Tibial nerve (tissue), 4 donors: Measurements from ENCODE around the gene ERICH3. TPM values are rescaled to one million over a fixed set of nuclear protein-coding genes. Genes with fewer than 3 reads are reported as not detected.

ENCODE experiments used
- DNase-seq, 2 donors: peaks; one replicate each; pipeline ENCODE4 v3.0.0-alpha.2; 2019; ENCODE audit warnings: low spot score in 2 of 2
- H3K27ac ChIP-seq, 4 donors: fragments of 200-600 bp; sonication (generic) in 3 of 4; one replicate each; pipeline ENCODE4 v1.5.1; 2017 to 2019; ENCODE audit warnings: mild to moderate bottlenecking in 1 of 4
- H3K27me3 ChIP-seq, 2 donors: fragments of 200-600 bp; sonication (generic) in 1 of 2; one replicate each; pipeline versions ENCODE4 v1.5.1 to v1.6.0; 2017 to 2019
- H3K36me3 ChIP-seq, 3 donors: fragments of 200-600 bp; sonication (generic); one replicate each; pipeline ENCODE4 v1.5.1; 2018 to 2019
- H3K4me1 ChIP-seq, 4 donors: fragments of 200-600 bp; sonication (generic) in 3 of 4; one replicate each; pipeline ENCODE4 v1.5.1; 2017 to 2019
- H3K4me3 ChIP-seq, 4 donors: fragments of 200-600 bp; sonication (generic) in 3 of 4; one replicate each; pipeline ENCODE4 v1.5.1; 2017 to 2019; ENCODE audit warnings: mild to moderate bottlenecking in 1 of 4, moderate library complexity in 1 of 4
- H3K9me3 ChIP-seq, 4 donors: fragments of 200-600 bp; sonication (generic) in 3 of 4; one replicate each; pipeline ENCODE4 v1.5.1; 2017 to 2019
- CTCF ChIP-seq, 5 experiments: fragments of 200-600 bp in 3 of 5; fragments of 450-650 bp in 2 of 5; sonication (generic) in 3 of 5; IDR thresholded peaks; one replicate each; pipeline ENCODE4 v1.5.1; 2016 to 2019; ENCODE audit warnings: antibody characterized with exemption in 5 of 5, mild to moderate bottlenecking in 3 of 5, moderate library complexity in 2 of 5
- EP300 ChIP-seq, 2 donors: sonication (generic); formaldehyde crosslinking; IDR thresholded peaks; one replicate each; pipeline ENCODE4 v1.6.1; 2017; ENCODE audit warnings: antibody characterized with exemption in 2 of 2, mild to moderate bottlenecking in 1 of 2
- POLR2A ChIP-seq, 2 donors: fragments of 450-650 bp; IDR thresholded peaks; one replicate each; pipeline ENCODE4 v1.6.1; 2017; ENCODE audit warnings: antibody characterized with exemption in 2 of 2, mild to moderate bottlenecking in 2 of 2, moderate library complexity in 2 of 2
- WGBS, 2 donors: methylation state at CpG; one replicate each; pipeline ENCODE4 v1.1.5; 2018; 5-methylcytosine and 5-hydroxymethylcytosine counted together
- total RNA-seq, 4 donors: library from RNA; depleted of rRNA; stranded (reverse); fragments of >200 nt; gene quantifications; one replicate each; pipeline ENCODE4 v1.1.0, GENCODE V29; 2016

ERICH3 gene
- total RNA-seq, 4 donors from 2014 or later = 0.20 to 0.30 (median 0.21) TPM

- no peaks in the 10 kb centered on the region for H3K36me3 ChIP-seq
- 74 to 88% methylated on average over 6 of the region's 6 CpGs for WGBS, 2 donors
- TF ChIP-seq POLR2A (IDR thresholded peaks at IDR 0.05) = no peak
- TF ChIP-seq EP300 (IDR thresholded peaks at IDR 0.05) = no peak
- TF ChIP-seq CTCF (IDR thresholded peaks at IDR 0.05) = no peak
- no peak for DNase-seq
- no peak overlapping the region for H3K27ac ChIP-seq
- H3K4me3 ChIP-seq = no peak overlapping the region
- no peaks in the 10 kb centered on the region for H3K4me1 ChIP-seq
- H3K27me3 ChIP-seq = no peaks in the 10 kb centered on the region
- no peaks in the 10 kb centered on the region for H3K9me3 ChIP-seq
These were observed 79.4 kb downstream of the ERICH3 start for GRCh38 chr1:74593887-74594866.

DNA sequence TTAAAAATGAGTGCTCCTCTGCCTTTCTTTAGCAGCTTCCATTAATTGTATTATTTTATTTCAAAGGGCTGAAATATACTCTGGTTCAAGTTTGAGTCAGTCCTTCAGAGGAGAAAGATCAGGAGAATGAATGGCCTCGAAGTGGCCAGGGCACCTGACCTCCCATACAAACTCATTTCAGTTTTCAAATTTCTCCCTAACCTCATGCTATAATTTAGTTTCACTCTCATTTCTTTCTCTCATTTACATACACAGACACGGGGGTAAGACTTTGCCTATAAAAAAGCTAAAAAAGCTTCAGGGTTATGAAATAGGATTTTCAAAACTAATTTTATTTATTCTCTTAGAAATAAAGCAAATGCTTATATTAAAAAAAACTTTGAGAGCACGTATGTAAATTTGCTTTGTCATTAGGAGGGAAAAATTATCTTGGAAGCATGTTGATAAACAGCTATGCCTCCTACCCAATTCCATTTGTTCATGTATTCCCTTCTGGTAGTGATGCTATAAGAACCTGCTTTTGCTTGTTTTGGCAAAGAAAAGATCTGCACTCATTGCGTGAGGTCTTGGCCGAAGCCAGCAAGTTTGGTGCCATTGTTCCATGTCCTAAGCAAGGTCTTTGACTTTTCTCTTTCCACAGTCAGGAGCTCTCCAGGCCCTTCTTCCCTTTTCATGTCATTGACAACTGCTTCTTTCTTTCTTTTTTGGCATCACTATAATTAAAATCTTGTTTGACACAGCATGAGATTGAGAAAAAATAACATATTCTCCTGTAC is 80.8 kb downstream of the ERICH3 start:
- WGBS, 2 donors = 46 to 48% methylated on average over 5 of the region's 5 CpGs
- no peaks in the 10 kb centered on the region for H3K27me3 ChIP-seq

DNA sequence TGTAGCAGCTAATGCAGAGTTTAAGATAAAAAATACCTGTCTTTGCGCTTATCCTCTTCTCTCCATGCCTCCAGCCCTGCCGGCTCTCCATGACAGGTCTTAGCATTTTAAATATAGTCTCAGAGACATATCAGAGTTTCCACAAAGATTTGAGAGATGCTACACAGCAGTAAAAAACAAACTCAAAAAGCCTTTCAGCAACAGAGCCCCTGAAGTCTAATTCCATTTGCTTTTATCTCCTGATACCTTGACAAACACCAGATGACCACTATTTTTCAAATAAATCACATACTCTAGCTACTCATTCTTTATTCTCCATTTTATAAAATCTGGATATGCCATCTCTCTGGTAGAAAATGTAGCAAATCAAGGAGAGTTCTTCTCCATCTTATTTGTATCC is 81.6 kb downstream of the ERICH3 start:
- no peak overlapping the region for H3K4me3 ChIP-seq
- H3K9me3 ChIP-seq = no peaks in the 10 kb centered on the region
- DNase-seq = no peak
- H3K4me1 ChIP-seq = no peaks in the 10 kb centered on the region
- no peak overlapping the region for H3K27ac ChIP-seq
- H3K36me3 ChIP-seq = no peaks in the 10 kb centered on the region
- no peak for TF ChIP-seq CTCF (IDR thresholded peaks at IDR 0.05)
- TF ChIP-seq POLR2A (IDR thresholded peaks at IDR 0.05) = no peak
- TF ChIP-seq EP300 (IDR thresholded peaks at IDR 0.05) = no peak
- 82 to 86% methylated on average over 2 of the region's 2 CpGs for WGBS, 2 donors
- H3K27me3 ChIP-seq = no peaks in the 10 kb centered on the region

More for the DNA sequence above, 80.8 kb downstream of the ERICH3 start:
- DNase-seq = no peak
- Histone ChIP-seq H3K9me3 (no peaks in the 10 kb centered on the region), H3K4me3 (no peak overlapping the region), H3K4me1 (no peaks in the 10 kb centered on the region), H3K27ac (no peak overlapping the region), H3K36me3 (no peaks in the 10 kb centered on the region)
- no peak for TF ChIP-seq POLR2A (IDR thresholded peaks at IDR 0.05)
- TF ChIP-seq CTCF (IDR thresholded peaks at IDR 0.05) = no peak
- no peak for TF ChIP-seq EP300 (IDR thresholded peaks at IDR 0.05)

DNA sequence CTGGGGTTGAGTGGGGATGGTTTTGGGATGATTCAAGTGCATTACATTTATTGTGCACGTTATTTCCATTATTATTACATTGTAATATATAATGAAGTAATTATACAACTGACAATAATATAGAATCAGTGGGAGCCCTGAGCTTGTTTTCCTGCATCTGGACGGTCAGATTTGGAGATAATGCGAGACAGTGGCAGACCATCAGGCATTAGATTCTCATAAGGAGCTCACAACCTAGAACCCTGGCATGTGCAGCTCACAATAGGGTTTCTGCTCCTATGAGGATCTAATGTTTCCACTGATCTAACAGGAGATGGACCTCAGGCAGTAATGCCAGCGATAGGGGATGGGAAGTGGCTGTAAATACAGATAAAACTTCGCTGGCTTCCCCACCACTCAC is 83.3 kb downstream of the ERICH3 start:
- H3K27me3 ChIP-seq = no peaks in the 10 kb centered on the region
- no peaks in the 10 kb centered on the region for H3K4me1 ChIP-seq
- no peaks in the 10 kb centered on the region for H3K9me3 ChIP-seq
- 85 to 87% methylated on average over 5 of the region's 5 CpGs for WGBS, 2 donors
- H3K4me3 ChIP-seq = no peak overlapping the region
- TF ChIP-seq CTCF (IDR thresholded peaks at IDR 0.05) (no peak), EP300 (IDR thresholded peaks at IDR 0.05) (no peak), POLR2A (IDR thresholded peaks at IDR 0.05) (no peak)
- DNase-seq = no peak
- H3K27ac ChIP-seq = no peak overlapping the region
- no peaks in the 10 kb centered on the region for H3K36me3 ChIP-seq

- no peak for TF ChIP-seq EP300 (IDR thresholded peaks at IDR 0.05)
- TF ChIP-seq CTCF (IDR thresholded peaks at IDR 0.05) = no peak
- no peak for TF ChIP-seq POLR2A (IDR thresholded peaks at IDR 0.05)
- Histone ChIP-seq H3K27ac (no peak overlapping the region), H3K4me1 (no peaks in the 10 kb centered on the region), H3K4me3 (no peak overlapping the region), H3K36me3 (no peaks in the 10 kb centered on the region), H3K9me3 (no peaks in the 10 kb centered on the region), H3K27me3 (no peaks in the 10 kb centered on the region)
- WGBS, 2 donors = 93 to 95% methylated on average over 2 of the region's 2 CpGs
- DNase-seq = no peak
These were observed 85.7 kb downstream of the ERICH3 start for GRCh38 chr1:74587888-74588287.
